Bronchial epithelial cell (primary cell): ENCODE measurements around the gene IMPDH2. TPM values are rescaled to one million over a fixed set of nuclear protein-coding genes. Genes with fewer than 3 reads are reported as not detected.
"Not testable (repeated sequence)": the region's sequence is repeated elsewhere in the genome, so short reads cannot be mapped to it uniquely, and the experiment has no call there.

Source experiments
- DNase-seq: peaks from one replicate; pipeline ENCODE4 v3.0.0-alpha.2; 2010; ENCODE audit warnings: low read depth
- FAIRE-seq: peaks from 2 replicates; lab custom pipeline; 2011; peaks lifted over from hg19 to GRCh38; lab: Jason Lieb, UNC
- H3K27me3 ChIP-seq: 2 replicates; pipeline ENCODE4 v1.5.1; 2011; ENCODE audit warnings: low read length; ENCODE audit not compliant: control insufficient read depth, insufficient read depth
- H3K36me3 ChIP-seq: 2 replicates; pipeline ENCODE4 v1.5.1; 2011; ENCODE audit warnings: low read length; ENCODE audit not compliant: control insufficient read depth, insufficient read depth
- H3K4me3 ChIP-seq: 2 replicates; pipeline ENCODE4 v1.5.1; 2011; ENCODE audit warnings: mild to moderate bottlenecking, low read depth, low read length, control low read depth
- total RNA-seq: library from RNA; depleted of rRNA; stranded (reverse); fragments of >200 nt; gene quantifications from 2 replicates; pipeline ENCODE4 v1.2.1, GENCODE V29; 2014
- TF ChIP-seq, protein P1 (sequence below): IDR thresholded peaks from 2 replicates; pipeline ENCODE4 v1.5.1; 2011; ENCODE audit warnings: mild to moderate bottlenecking, moderate library complexity, low read length, control low read depth, inconsistent platforms; ENCODE audit not compliant: insufficient read depth, severe bottlenecking

IMPDH2 gene
- total RNA-seq, 1 donor from 2014 or later, result 478 TPM

DNA sequence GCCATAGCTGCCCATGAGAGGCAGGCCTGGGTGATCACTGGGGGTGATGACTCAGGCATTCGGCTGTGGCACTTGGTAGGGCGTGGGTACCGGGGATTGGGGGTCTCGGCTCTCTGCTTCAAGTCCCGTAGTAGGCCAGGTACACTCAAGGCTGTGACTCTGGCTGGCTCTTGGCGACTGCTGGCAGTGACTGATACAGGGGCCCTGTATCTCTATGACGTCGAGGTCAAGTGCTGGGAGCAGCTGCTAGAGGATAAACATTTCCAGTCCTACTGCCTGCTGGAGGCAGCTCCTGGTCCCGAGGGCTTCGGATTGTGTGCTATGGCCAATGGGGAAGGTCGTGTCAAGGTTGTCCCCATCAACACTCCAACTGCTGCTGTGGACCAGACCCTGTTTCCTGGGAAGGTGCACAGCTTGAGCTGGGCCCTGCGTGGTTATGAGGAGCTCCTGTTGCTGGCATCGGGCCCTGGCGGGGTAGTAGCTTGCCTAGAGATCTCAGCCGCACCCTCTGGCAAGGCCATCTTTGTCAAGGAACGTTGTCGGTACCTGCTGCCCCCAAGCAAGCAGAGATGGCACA lies 16.7 kb downstream of the IMPDH2 start:
- TF ChIP-seq, protein P1, sequence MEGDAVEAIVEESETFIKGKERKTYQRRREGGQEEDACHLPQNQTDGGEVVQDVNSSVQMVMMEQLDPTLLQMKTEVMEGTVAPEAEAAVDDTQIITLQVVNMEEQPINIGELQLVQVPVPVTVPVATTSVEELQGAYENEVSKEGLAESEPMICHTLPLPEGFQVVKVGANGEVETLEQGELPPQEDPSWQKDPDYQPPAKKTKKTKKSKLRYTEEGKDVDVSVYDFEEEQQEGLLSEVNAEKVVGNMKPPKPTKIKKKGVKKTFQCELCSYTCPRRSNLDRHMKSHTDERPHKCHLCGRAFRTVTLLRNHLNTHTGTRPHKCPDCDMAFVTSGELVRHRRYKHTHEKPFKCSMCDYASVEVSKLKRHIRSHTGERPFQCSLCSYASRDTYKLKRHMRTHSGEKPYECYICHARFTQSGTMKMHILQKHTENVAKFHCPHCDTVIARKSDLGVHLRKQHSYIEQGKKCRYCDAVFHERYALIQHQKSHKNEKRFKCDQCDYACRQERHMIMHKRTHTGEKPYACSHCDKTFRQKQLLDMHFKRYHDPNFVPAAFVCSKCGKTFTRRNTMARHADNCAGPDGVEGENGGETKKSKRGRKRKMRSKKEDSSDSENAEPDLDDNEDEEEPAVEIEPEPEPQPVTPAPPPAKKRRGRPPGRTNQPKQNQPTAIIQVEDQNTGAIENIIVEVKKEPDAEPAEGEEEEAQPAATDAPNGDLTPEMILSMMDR, result no peak
- FAIRE-seq, result no peak
- Histone ChIP-seq H3K36me3 (peaks cover 29% of the 10 kb centered on the region), H3K27me3 (no peaks in the 10 kb centered on the region), H3K4me3 (no peak overlapping the region)
- no peak for DNase-seq

DNA sequence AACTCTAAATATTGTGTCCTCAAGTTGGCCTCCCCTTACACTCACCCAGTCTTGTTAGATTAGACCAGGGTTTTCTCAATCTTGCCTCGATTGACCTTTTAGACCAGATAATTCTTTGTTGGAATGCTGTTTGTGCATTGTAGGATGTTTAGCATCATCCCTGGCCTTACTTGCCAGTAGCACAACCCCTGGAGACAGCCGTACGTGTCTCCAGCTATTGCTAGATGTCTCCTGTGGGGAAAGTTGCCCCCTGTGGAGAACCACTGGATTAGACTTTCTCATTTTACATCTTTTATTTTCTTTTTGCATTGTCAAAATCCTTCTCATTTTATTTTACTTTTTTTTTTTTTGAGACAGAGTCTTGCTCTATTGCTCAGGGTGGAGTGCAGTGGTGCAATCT lies 19.8 kb downstream of the IMPDH2 start:
- no peaks in the 10 kb centered on the region for H3K27me3 ChIP-seq
- H3K4me3 ChIP-seq, result no peak overlapping the region
- DNase-seq (no peak), FAIRE-seq (no peak)
- peaks cover 15% of the 10 kb centered on the region for H3K36me3 ChIP-seq
- TF ChIP-seq, protein P1, result no peak

DNA sequence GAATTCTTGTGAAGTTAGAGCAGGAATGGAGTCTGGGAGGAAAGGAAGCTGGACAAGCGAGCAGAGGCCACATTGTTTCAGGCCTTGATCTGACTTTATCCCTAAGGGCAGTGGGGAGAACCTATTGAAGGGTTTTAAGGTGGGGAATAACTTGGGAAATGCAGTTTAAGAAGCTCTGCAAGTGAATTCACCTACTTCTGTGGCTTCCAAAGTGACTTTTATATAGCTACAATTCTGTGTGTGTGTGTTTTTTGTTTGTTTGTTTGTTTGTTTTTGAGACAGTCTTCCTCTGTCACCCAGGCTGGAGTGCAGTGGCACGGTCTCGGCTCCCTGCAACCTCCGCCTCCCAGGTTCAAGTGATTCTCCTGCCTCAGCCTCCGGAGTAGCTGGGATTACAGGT lies 20.6 kb downstream of the IMPDH2 start:
- not testable (repeated sequence) for FAIRE-seq, H3K4me3 ChIP-seq

DNA sequence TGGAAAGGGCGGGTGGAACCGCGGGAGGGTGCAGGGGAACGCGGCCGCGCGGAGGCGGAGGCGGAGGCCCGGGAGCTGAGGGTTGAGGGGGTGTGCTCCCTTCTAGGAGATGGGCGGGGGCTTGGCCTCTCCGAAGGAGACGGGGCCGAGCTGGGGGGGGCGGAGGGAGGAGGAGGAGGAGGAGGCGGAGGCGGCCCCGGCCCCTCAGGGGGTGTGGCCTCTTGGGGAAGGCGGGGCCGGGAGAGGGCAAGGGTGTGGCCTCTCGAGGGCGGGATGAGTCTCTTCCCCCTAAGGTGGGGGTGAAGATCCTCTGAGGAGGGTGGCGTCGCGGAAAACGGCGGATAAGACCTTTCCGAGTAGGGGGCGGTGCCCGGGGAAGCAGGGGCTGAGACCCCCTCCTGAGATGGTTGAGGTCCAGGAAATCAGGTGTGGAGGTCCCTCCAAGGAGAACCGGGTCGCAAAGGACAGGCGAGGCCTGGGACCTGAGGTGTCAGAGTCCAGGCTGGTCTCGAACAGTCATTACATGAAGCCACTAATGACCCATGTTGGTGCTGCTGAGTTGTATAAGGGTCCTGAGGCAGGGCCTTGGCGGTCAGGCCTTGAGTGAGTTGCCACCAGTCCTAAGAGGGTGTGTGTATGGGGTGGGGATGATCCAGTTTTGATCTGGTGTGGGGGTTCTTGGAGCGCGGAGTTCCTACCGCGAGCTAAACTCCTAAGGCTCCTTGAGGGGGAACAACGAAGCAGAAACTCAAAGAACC lies 21.2 kb downstream of the IMPDH2 start:
- FAIRE-seq (no peak), DNase-seq (peak; percentile 52)
- Histone ChIP-seq H3K4me3 (peak overlapping the region; percentile 83), H3K27me3 (no peaks in the 10 kb centered on the region), H3K36me3 (peaks cover 5% of the 10 kb centered on the region)
- TF ChIP-seq, protein P1, result no peak

More for the DNA sequence above, 20.6 kb downstream of the IMPDH2 start:
- not testable (repeated sequence) for H3K36me3 ChIP-seq, DNase-seq, H3K27me3 ChIP-seq

DNA sequence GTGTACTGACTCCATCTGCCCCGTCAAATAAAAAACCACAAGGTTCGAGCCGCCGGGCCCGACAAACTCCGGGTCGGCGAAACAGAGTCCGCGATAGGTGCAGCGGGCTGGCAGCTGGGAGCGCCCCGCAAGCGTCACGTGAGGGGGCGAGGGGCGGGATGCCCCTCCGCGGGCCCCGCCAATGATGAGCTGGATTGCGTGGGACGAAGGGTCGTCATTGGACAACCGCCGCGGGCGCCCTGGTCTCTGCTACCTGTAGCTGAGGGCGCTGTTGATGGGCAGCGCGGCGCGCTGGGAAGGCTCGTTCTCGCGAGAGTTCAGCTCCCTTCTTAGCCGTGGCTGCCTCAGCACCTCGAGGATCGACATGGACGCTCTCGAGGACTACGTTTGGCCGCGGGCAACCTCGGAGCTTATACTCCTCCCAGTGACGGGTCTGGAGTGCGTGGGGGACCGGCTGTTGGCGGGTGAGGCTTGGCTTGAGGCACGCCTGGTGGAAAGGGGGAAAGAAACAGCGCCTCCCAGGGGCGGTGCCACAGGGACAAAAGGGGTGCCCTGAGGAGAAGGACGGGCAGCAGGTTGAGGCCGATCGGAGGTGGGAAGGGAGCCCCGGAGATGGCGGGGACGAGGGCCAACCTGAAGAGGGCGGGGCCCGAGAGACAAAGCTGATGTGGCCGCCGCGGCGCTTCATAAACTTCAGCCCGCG lies 22.0 kb downstream of the IMPDH2 start, which contains the start of gene WDR6:
Gene WDR6 (plus strand): TSS at position 324 of the 703 bp plus-strand sequence. CDS start 41 bp downstream, at position 365.
- Histone ChIP-seq H3K27me3 (no peaks in the 10 kb centered on the region), H3K36me3 (peaks cover 5% of the 10 kb centered on the region), H3K4me3 (peak within 1 kb of the TSS; percentile 83)
- DNase-seq (peak; percentile 93), FAIRE-seq (no peak)
- TF ChIP-seq, protein P1, result peak; percentile 53
